HepG2 (cell line): Measurements from ENCODE around the gene NT5M. TPM values are rescaled to one million over a fixed set of nuclear protein-coding genes. Genes with fewer than 3 reads are reported as not detected.

Source experiments
- AGO2 ChIP-seq: fragments of 200-400 bp; formaldehyde crosslinking; optimal IDR thresholded peaks from 2 replicates; pipeline ENCODE3; 2017; ENCODE audit warnings: mild to moderate bottlenecking, low read depth, low read length, moderate library complexity
- EZH2 ChIP-seq: conservative IDR thresholded peaks from 2 replicates; pipeline ENCODE4 v1.6.1; 2012; ENCODE audit warnings: mild to moderate bottlenecking, low read depth, low read length, moderate library complexity
- GATAD1 ChIP-seq: IDR thresholded peaks from 2 replicates; pipeline ENCODE4 v1.6.1; 2016; ENCODE audit warnings: missing genetic modification reagents, missing compliant biosample characterization
- HNRNPK ChIP-seq: fragments of 200-400 bp; formaldehyde crosslinking; IDR thresholded peaks from 2 replicates; pipeline ENCODE4 v1.6.1; 2018; ENCODE audit warnings: low read length, low read depth, moderate library complexity, mild to moderate bottlenecking; ENCODE audit not compliant: poor library complexity, severe bottlenecking
- HOXA5 ChIP-seq: sonication (generic); formaldehyde crosslinking; IDR thresholded peaks from 2 replicates; pipeline ENCODE4 v1.4.0; 2020; ENCODE audit warnings: missing genetic modification reagents
- KDM4B ChIP-seq: sonication (generic); formaldehyde crosslinking; IDR thresholded peaks from 2 replicates; pipeline ENCODE4 v1.4.0; 2020; ENCODE audit warnings: missing genetic modification reagents
- KLF12 ChIP-seq: sonication (generic); formaldehyde crosslinking; IDR thresholded peaks from 2 replicates; pipeline ENCODE4 v1.4.0; 2020; ENCODE audit warnings: missing genetic modification reagents, borderline replicate concordance
- RBAK ChIP-seq: sonication (generic); formaldehyde crosslinking; IDR thresholded peaks from 2 replicates; pipeline ENCODE4 v1.5.1; 2020; ENCODE audit warnings: mild to moderate bottlenecking, missing genetic modification reagents
- U2AF1 ChIP-seq: fragments of 200-400 bp; formaldehyde crosslinking; optimal IDR thresholded peaks from 2 replicates; pipeline ENCODE3; 2017; ENCODE audit warnings: mild to moderate bottlenecking, low read depth, low read length
- UBTF ChIP-seq: sonication (generic); formaldehyde crosslinking; IDR thresholded peaks from 2 replicates; pipeline ENCODE4 v1.4.0; 2020; ENCODE audit warnings: mild to moderate bottlenecking, missing genetic modification reagents
- ZNF484 ChIP-seq: sonication (generic); formaldehyde crosslinking; IDR thresholded peaks from 2 replicates; pipeline ENCODE4 v1.5.1; 2020; ENCODE audit warnings: mild to moderate bottlenecking, low read depth, missing genetic modification reagents, borderline replicate concordance
- ZNF607 ChIP-seq: sonication (generic); formaldehyde crosslinking; IDR thresholded peaks from 2 replicates; pipeline ENCODE4 v1.5.1; 2020; ENCODE audit warnings: missing genetic modification reagents, mild to moderate bottlenecking, borderline replicate concordance
- ZNF678 ChIP-seq: sonication (generic); formaldehyde crosslinking; IDR thresholded peaks from 2 replicates; pipeline ENCODE4 v1.4.0; 2020; ENCODE audit warnings: mild to moderate bottlenecking, missing genetic modification reagents
- polyA plus RNA-seq, 8 experiments: library from polyadenylated mRNA; depleted of rRNA in 3 of 8; stranded (reverse) in 7 of 8; unstranded in 1 of 8; fragments of >200 nt; fragmentation: Illumina TruSeq in 4 of 8; extraction: Trizol in 4 of 8; gene quantifications; 2 replicates each; pipeline versions ENCODE4 v1.2.1 to v1.2.3, GENCODE V29; 2011 to 2016; ENCODE audit warnings: low read depth in 4 of 8, missing spikeins in 1 of 8, mixed read lengths in 1 of 8; ENCODE audit not compliant: insufficient read depth in 1 of 8
- total RNA-seq, 5 experiments: library from RNA; depleted of rRNA; stranded (reverse); fragments of >200 nt; fragmentation: Illumina TruSeq; extraction: Trizol; gene quantifications; 2 replicates each; pipeline ENCODE4 v1.2.3, GENCODE V29; 2016; ENCODE audit warnings: low read depth in 1 of 5
- TF ChIP-seq, protein P1 (sequence below): sonication (generic); formaldehyde crosslinking; IDR thresholded peaks from 2 replicates; pipeline ENCODE4 v1.5.0; 2020; ENCODE audit warnings: mild to moderate bottlenecking, missing genetic modification reagents
- TF ChIP-seq, protein P2 (sequence below): sonication (generic); formaldehyde crosslinking; IDR thresholded peaks from 2 replicates; pipeline ENCODE4 v1.5.0; 2020; ENCODE audit warnings: mild to moderate bottlenecking, missing genetic modification reagents, borderline replicate concordance

The NT5M gene
- total and polyA plus RNA-seq, 2 of the 13 experiments (the other 11 are each of a cell fraction or from before 2014, with no cell fraction given): 0.55 to 0.78 TPM

DNA sequence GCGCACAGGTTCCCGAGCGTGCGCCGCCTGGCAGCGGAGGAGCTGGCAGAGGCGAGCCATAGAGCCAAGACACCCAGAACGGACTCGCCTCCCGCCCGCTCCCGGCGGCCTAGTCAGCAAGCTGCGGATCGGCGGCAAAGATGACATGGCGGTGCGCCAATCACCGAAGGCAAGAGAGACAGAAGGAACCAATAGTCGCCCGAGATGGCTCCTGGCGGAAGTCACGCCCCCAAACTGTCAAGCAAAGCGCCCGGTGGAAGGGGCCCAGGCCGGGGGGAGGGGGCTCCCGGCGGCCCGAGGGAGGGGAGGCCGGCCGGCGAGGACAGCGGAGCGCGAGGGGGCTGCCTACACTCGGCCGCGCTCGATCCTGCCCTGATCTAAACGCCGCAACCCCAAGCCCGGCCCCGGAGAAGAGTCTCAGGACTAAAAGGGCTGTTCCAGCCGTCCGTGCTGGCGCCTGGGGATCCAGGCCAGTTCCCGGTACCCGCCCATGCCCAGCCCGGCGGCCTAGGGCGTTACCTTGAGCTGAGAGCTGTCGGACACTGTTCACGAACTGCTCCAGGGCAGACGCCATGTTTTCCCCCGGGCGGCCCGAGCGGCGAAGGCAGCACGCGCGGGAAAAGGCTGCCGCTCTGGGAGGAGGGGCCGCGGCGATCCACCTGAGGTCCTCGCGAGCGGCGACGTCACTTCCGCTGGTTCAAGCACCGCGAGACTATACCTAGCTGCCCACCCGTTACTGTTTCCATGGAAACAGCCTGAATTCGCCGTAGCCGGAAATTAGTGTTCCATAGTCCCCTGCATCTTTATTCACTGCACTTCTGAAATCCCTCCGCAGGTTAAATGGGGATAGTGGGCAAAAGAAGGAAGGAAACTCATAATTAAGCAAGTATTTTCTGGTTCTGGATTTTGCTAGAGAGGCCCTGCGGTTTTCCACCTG, 22.3 kb upstream of the NT5M start, which contains the start of gene COPS3 (continued):
- TF ChIP-seq KDM4B (CRISPR knock-in tag) (no peak), HOXA5 (CRISPR knock-in tag) (0 out of 2 replicates have a peak, but pooled peaks have one; percentile 55), ZNF678 (CRISPR knock-in tag) (0 out of 2 replicates have a peak, but pooled peaks have one; percentile 39), UBTF (CRISPR knock-in tag) (peak; percentile 59; the same call in 1 of the 2 replicates), HNRNPK (no peak), U2AF1 (no peak), KLF12 (CRISPR knock-in tag) (no peak), GATAD1 (CRISPR knock-in tag) (peak; percentile 87), ZNF484 (CRISPR knock-in tag) (no peak), EZH2 (no peak), ZNF607 (CRISPR knock-in tag) (peak; percentile 56; the same call in 1 of the 2 replicates), AGO2 (peak; percentile 68), RBAK (CRISPR knock-in tag) (no peak)
- TF ChIP-seq, protein P1, sequence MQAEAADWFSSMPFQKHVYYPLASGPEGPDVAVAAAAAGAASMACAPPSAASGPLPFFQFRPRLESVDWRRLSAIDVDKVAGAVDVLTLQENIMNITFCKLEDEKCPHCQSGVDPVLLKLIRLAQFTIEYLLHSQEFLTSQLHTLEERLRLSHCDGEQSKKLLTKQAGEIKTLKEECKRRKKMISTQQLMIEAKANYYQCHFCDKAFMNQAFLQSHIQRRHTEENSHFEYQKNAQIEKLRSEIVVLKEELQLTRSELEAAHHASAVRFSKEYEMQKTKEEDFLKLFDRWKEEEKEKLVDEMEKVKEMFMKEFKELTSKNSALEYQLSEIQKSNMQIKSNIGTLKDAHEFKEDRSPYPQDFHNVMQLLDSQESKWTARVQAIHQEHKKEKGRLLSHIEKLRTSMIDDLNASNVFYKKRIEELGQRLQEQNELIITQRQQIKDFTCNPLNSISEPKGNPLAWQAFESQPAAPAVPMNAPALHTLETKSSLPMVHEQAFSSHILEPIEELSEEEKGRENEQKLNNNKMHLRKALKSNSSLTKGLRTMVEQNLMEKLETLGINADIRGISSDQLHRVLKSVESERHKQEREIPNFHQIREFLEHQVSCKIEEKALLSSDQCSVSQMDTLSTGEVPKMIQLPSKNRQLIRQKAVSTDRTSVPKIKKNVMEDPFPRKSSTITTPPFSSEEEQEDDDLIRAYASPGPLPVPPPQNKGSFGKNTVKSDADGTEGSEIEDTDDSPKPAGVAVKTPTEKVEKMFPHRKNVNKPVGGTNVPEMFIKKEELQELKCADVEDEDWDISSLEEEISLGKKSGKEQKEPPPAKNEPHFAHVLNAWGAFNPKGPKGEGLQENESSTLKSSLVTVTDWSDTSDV (CRISPR knock-in tag): no peak
- TF ChIP-seq, protein P2, sequence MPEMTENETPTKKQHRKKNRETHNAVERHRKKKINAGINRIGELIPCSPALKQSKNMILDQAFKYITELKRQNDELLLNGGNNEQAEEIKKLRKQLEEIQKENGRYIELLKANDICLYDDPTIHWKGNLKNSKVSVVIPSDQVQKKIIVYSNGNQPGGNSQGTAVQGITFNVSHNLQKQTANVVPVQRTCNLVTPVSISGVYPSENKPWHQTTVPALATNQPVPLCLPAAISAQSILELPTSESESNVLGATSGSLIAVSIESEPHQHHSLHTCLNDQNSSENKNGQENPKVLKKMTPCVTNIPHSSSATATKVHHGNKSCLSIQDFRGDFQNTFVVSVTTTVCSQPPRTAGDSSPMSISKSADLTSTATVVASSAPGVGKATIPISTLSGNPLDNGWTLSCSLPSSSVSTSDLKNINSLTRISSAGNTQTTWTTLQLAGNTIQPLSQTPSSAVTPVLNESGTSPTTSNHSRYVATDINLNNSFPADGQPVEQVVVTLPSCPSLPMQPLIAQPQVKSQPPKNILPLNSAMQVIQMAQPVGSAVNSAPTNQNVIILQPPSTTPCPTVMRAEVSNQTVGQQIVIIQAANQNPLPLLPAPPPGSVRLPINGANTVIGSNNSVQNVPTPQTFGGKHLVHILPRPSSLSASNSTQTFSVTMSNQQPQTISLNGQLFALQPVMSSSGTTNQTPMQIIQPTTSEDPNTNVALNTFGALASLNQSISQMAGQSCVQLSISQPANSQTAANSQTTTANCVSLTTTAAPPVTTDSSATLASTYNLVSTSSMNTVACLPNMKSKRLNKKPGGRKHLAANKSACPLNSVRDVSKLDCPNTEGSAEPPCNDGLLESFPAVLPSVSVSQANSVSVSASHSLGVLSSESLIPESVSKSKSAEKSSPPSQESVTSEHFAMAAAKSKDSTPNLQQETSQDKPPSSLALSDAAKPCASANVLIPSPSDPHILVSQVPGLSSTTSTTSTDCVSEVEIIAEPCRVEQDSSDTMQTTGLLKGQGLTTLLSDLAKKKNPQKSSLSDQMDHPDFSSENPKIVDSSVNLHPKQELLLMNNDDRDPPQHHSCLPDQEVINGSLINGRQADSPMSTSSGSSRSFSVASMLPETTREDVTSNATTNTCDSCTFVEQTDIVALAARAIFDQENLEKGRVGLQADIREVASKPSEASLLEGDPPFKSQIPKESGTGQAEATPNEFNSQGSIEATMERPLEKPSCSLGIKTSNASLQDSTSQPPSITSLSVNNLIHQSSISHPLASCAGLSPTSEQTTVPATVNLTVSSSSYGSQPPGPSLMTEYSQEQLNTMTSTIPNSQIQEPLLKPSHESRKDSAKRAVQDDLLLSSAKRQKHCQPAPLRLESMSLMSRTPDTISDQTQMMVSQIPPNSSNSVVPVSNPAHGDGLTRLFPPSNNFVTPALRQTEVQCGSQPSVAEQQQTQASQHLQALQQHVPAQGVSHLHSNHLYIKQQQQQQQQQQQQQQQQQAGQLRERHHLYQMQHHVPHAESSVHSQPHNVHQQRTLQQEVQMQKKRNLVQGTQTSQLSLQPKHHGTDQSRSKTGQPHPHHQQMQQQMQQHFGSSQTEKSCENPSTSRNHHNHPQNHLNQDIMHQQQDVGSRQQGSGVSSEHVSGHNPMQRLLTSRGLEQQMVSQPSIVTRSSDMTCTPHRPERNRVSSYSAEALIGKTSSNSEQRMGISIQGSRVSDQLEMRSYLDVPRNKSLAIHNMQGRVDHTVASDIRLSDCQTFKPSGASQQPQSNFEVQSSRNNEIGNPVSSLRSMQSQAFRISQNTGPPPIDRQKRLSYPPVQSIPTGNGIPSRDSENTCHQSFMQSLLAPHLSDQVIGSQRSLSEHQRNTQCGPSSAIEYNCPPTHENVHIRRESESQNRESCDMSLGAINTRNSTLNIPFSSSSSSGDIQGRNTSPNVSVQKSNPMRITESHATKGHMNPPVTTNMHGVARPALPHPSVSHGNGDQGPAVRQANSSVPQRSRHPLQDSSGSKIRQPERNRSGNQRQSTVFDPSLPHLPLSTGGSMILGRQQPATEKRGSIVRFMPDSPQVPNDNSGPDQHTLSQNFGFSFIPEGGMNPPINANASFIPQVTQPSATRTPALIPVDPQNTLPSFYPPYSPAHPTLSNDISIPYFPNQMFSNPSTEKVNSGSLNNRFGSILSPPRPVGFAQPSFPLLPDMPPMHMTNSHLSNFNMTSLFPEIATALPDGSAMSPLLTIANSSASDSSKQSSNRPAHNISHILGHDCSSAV (CRISPR knock-in tag): no peak
